Hippocampal formation (tissue), 2 donors: Measurements from ENCODE around the gene BAAT.
A peak's percentile ranks its signal among the peaks of the same experiment; 100 is the strongest.
"Not testable (repeated sequence)": the region's sequence is repeated elsewhere in the genome, so short reads cannot be mapped to it uniquely, and the experiment has no call there.

Source experiments
- DNase-seq, 2 donors: peaks; one replicate each; lab custom pipeline; 2025; lab: John Stamatoyannopoulos, UW

BAAT gene

DNA sequence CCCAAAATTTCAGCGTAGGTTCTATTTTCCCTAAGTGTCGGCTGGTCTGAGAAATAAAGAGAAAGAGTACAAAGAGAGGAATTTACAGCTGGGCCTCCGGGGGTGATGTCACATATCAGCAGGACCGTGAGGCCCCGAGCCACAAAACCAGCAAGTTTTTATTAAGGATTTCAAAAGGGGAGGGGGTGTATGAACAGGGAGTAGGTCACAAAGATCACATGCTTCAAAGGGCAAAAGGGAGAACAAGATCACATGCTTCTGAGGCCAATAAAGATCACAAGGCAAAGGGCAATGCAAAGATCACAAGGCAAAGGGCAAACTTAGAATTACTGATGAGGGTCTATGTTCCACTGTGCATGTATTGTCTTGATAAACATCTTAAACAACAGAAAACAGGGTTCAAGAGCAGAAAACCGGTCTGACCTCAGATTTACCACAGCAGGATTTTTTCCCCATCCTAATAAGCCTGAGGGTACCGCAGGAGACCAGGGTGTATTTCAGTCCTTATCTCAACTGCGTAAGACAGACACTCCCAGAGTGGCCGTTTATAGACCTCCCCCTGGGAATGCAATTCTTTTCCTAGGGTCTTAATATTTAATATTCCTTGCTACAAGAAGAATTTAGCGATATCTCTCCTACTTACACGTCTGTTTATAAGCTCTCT, at the start of gene BAAT:
Gene BAAT (minus strand): TSS at position 134 of the 664 bp plus-strand sequence. CDS start 13,602 bp downstream, outside the sequence.
- DNase-seq: not testable (repeated sequence)

GRCh38 chr9:101433229-101433628, 48.4 kb upstream of the BAAT start:
- DNase-seq: no peak

- no peak for DNase-seq
Measured at GRCh38 chr9:101432740-101433139, 47.9 kb upstream of the BAAT start.

DNA sequence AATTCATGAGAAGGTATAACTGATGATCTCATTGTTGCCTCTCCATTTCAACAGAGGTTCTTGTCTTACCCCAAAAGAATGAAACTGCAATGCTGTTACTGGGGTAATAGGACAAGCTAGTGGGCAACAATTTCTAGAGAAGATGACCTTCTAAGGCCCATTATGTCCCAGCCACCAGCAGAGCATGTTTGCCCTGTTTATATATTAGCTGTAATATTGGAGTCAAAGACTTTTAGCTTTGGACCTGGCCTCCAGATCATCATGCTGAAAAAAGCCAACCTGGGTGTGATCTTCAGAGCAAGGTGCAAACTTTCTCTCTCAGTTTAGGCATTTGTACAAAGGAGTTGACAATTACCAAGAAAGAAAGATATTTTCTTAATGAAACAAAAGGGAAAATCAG, 47.4 kb upstream of the BAAT start:
- DNase-seq: no peak

DNA sequence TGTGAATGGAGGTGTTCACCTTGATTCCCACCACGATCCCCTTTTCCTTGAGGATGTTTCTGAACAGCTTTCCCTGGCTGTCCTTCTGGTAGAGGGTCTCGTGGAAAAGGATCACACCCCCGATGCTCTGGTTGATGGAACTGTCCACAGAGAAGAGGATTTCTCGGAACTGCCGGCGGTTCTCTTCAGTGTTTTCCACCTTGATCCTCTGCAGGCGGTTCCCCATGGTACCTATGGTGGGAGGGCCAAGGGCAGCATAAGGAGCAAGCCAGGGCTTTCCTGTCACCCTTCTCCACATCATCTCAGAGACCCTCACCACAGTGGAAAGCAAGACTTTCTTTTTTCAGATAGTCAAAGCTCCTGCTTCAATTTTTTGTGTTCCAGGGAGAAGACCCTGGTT, 44.9 kb upstream of the BAAT start:
- DNase-seq: no peak

DNA sequence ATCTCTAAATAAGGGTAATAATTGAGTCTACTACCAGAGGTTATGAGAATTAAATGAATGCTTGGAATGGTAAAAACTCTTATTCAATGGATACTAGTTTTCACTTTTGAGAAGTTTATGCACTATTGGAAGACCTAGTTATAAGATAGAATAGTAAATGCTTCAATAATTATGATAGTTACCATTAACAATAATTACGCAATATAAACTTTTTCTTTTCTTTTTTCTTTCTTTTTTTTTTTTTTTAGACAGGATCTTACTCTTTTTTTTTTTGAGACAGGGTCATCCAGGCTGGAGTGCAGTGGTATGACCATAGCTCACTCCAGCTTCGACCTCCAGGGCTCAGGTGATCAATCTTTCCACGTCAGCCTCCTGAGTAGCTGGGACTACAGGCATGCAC, 44.1 kb upstream of the BAAT start:
- DNase-seq: no peak

GRCh38 chr9:101427957-101428655, 43.3 kb upstream of the BAAT start:
- DNase-seq: no peak

DNA sequence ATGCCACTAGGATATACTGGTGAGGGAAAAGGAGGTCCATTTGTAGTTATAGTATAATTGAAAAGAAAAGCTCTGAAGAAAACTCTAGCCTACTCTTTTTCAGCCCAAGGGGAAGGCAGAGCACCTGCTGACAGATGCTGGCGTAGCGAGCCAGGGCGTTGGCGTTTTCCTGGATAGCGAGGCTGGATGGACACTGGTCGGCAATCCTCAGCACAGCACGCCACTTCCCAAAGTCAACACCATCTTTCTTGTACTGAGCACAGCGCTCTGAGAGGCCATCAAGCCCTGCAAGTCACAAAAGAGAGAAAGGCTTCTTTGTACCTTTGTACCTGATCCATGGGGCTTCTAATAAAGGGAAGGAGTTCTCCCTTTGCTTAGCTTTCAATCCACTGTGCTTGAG, 42.6 kb upstream of the BAAT start:
- DNase-seq: no peak

- no peak for DNase-seq
Measured at GRCh38 chr9:101421653-101422065, 36.9 kb upstream of the BAAT start.

GRCh38 chr9:101419863-101420262, 35.1 kb upstream of the BAAT start:
- DNase-seq: no peak

- DNase-seq: no peak
Measured at GRCh38 chr9:101418518-101419430, 34.0 kb upstream of the BAAT start.

GRCh38 chr9:101417977-101418376, 33.2 kb upstream of the BAAT start:
- no peak for DNase-seq

GRCh38 chr9:101417389-101417788, 32.6 kb upstream of the BAAT start:
- DNase-seq: no peak

DNA sequence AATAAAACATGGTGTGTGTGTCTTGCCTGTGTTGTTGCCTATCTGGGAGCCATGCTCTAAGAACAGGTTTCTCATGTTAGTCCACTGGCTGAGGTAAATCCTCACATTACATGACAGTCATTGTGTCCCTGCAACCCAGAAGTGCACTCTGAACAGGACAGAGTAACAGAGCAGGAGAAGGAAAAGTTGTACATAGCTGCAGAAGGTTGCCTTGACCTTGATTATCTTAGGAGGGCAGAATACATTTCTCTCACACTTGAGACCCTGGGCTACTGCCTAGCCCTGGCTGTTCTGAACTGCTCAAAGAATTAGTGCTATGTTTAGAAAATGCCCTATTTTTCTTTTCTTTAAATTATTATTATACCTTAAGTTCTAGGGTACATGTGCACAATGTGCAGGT, 30.8 kb upstream of the BAAT start:
- no peak for DNase-seq

GRCh38 chr9:101414839-101415238, 30.0 kb upstream of the BAAT start:
- no peak for DNase-seq

GRCh38 chr9:101409079-101409477, 24.3 kb upstream of the BAAT start:
- DNase-seq: no peak

DNA sequence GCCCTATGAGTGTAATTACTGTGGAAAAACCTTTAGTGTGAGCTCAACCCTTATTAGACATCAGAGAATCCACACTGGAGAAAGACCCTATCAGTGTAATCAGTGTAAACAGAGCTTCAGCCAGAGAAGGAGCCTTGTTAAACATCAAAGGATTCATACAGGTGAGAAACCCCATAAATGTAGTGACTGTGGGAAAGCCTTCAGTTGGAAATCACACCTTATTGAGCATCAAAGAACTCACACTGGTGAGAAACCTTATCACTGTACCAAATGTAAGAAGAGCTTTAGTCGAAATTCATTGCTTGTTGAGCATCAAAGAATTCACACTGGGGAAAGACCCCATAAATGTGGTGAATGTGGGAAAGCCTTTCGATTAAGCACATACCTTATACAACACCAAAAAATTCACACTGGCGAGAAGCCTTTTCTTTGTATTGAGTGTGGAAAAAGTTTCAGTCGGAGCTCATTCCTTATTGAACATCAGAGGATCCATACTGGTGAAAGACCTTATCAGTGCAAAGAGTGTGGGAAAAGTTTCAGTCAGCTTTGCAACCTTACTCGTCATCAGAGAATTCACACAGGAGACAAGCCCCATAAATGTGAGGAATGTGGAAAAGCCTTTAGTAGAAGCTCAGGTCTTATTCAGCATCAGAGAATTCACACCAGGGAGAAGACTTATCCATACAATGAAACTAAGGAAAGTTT, 23.7 kb upstream of the BAAT start:
- no peak for DNase-seq

DNA sequence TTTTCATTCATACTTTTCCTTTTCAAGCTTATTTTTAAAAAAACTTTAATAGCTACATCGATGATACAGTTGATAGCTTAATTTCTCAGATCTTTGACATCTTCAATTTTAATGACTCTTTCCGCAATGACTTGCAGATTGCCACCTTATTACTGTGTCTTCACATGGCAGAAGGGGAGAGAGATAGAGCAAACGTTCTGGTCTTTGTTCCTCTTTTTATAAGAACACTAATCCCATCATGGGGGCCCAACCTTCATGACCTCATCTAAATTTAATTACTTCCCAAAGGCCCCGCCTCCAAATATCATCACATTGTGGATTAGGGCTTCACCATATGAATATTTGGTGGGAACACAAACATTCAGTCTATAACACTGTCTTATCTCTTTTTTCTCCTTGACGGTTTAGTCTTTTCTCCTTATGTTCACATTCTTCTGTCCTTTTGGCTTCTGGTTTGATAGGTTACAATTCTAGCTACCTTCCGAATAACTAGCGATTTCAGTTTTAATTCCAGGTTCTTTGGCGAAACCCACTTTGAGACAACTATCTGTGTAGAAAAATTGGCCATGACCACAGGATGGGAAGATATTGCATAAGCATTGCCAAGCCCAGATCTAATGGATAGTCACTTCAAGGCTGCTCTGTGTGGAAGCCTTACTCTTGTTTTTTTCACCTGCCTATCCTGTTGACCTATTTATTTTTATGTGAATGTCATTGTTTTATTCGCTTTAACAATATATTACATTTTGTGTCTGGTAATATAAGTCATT, 18.9 kb upstream of the BAAT start:
- no peak for DNase-seq

- no peak for DNase-seq
Measured at GRCh38 chr9:101400120-101400519, 15.3 kb upstream of the BAAT start.

DNA sequence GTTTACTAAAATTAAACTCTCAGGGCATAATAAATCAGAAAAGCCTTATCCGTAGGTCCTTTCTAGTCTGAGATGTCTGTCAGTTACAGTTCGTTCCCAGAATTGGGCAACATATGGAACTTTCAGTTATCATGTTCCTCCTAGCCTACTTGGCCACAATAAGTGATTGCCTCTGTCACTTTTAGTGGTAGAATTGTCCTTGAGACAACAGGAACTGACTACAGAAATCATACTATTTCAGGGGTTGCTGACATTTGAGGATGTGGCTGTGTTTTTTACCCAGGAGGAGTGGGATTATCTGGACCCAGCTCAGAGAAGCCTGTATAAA, 14.8 kb upstream of the BAAT start:
- no peak for DNase-seq

DNA sequence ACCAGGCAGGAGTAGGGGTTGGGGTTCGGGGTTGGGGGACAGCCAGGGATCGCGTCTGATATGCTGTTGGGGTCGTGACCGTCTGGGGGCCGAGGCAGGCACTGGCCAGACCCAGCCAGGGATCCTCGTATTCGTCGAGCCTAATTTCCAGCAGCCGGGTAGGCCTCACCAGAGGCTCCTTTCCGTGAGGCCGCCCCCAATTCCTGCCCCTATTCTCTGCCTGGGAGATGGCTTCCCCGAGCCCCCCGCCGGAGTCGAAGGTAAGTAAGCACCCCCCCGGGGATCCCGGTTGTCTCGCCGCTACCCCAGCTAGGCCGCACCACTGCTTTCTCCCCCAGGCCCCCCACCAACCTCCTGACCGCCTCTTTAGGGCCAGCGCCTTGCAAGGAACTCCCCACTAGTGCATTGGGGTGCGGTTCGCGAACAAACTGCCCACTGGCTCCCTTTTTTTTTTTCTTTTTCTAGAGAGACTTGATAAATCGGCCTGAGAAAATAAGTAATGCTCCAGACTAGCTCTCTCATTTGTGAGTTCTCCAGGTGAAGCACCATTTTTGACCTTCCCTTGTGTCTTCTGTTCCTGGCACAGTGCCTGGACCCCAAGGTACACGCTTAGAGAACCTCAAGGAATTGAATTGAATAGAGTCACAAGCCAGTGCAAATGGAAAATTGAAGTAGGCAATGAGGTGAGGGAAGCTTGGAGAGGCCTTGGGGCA, 14.3 kb upstream of the BAAT start:
- DNase-seq: peak in 1 of 2 donors; percentile 42
